Pancreas (tissue), 10 donors: ENCODE measurements around the gene GAMT. TPM values are rescaled to one million over a fixed set of nuclear protein-coding genes. Genes with fewer than 3 reads are reported as not detected.

Experiments
- ATAC-seq, 4 donors: fragments of 200-7000 bp; cut with Tn5 transposase; one replicate each; pipeline versions ENCODE4 v1.8.0 to v1.9.1; 2020; ENCODE audit warnings: mild to moderate bottlenecking in 4 of 4, moderate library complexity in 4 of 4
- DNase-seq, 6 donors: peaks; one replicate each; pipeline ENCODE4 v3.0.0-alpha.2; 2020
- FAIRE-seq: peaks from 2 replicates; lab custom pipeline; 2012; peaks lifted over from hg19 to GRCh38; lab: Jason Lieb, UNC
- H3K27ac ChIP-seq, 4 donors: fragments of 200-600 bp; sonication (generic); 1 replicate in 3 of 4; 2 replicates in 1 of 4; pipeline versions ENCODE4 v1.5.0 to v1.8.0; 2020
- H3K27me3 ChIP-seq, 4 donors: fragments of 200-600 bp; one replicate each; pipeline ENCODE4 v1.8.0; 2021
- H3K36me3 ChIP-seq, 3 donors: fragments of 200-600 bp; sonication (generic) in 1 of 3; one replicate each; pipeline versions ENCODE4 v1.5.0 to v1.8.0; 2020 to 2021
- H3K4me1 ChIP-seq, 3 donors: fragments of 200-600 bp; one replicate each; pipeline ENCODE4 v1.8.0; 2021
- H3K4me3 ChIP-seq, 4 donors: fragments of 200-600 bp; sonication (generic) in 2 of 4; one replicate each; pipeline versions ENCODE4 v1.5.0 to v1.8.0; 2020 to 2021
- H3K9me3 ChIP-seq, 4 donors: fragments of 200-600 bp; one replicate each; pipeline ENCODE4 v1.8.0; 2021
- CTCF ChIP-seq, 4 donors: fragments of 200-600 bp; sonication (generic) in 3 of 4; IDR thresholded peaks; one replicate each; pipeline versions ENCODE4 v1.5.0 to v1.8.0; 2021; ENCODE audit warnings: antibody characterized with exemption in 4 of 4
- WGBS, 2 donors: extraction: QIAGEN DNeasy Blood & Tissue Kit; methylation state at CpG; one replicate each; pipeline ENCODE4 v1.1.7; 2013; 5-methylcytosine and 5-hydroxymethylcytosine counted together
- intact Hi-C, 3 donors: fragments of 100-400 bp; cut with DNase I; formaldehyde crosslinking; loops; one replicate each; pipeline versions ENCODE4 v1.11.1 to v1.14.2; 2022
- polyA plus RNA-seq, 2 donors: library from polyadenylated mRNA; stranded (reverse); fragments of 200-250 nt; gene quantifications; one replicate each; pipeline ENCODE4 v1.2.3, GENCODE V29; 2013
- total RNA-seq, 6 donors: library from RNA; stranded (reverse); fragmentation: NEBNext Ultra II Directional in 4 of 6; extraction: Animal tissue kit (Norgen Biotek cat#: 25700) in 4 of 6; gene quantifications; one replicate each; pipeline versions ENCODE4 v1.2.1 to v1.2.4, GENCODE V29; 2021 to 2023
- donor health status: healthy with polysubstance abuse.
- donor health status: DM: no; HTN: no; CAD: no; lungs with moderate emphysema.
- donor health status: DM: no; HTN: no; CAD: no.
- donor health status: control.
- donor health status: control.
- donor health status: Bipolar disorder and iron deficiency.
- donor health status: DM: yes; HTN: yes; CAD: no.
- donor health status: DM: no; HTN: no; CAD: no.
- donor health status: DM: no; HTN: no; CAD: no.
- donor health status: DM: yes; HTN: yes; CAD: no.

The GAMT gene
- total and polyA plus RNA-seq, 8 donors, result 46.2 to 200 (median 66.0) TPM

- H3K9me3 ChIP-seq, result no peaks in the 10 kb centered on the region
- H3K4me1 ChIP-seq, result peaks cover 3 to 13% (median 10%) of the 10 kb centered on the region in 3 donors
- H3K27ac ChIP-seq, result peak overlapping the region; percentile 57 to 77 (median 66)
- H3K4me3 ChIP-seq, result peak overlapping the region; percentile 47 to 96 (median 85)
- no peaks in the 10 kb centered on the region for H3K27me3 ChIP-seq
- DNase-seq, result peak; percentile 76 to 91 (median 80)
- TF ChIP-seq CTCF (IDR thresholded peaks at IDR 0.05), result no peak
- H3K36me3 ChIP-seq, result no peaks in the 10 kb centered on the region
- WGBS, 2 donors, result 4 to 5% methylated on average over 36 of the region's 36 CpGs
- peak; percentile 53 to 68 (median 66) for ATAC-seq
- FAIRE-seq, result no peak
- intact Hi-C loops, result no loop called here
These were observed 833 bp downstream of the GAMT start for GRCh38 chr19:1400281-1401137.

DNA sequence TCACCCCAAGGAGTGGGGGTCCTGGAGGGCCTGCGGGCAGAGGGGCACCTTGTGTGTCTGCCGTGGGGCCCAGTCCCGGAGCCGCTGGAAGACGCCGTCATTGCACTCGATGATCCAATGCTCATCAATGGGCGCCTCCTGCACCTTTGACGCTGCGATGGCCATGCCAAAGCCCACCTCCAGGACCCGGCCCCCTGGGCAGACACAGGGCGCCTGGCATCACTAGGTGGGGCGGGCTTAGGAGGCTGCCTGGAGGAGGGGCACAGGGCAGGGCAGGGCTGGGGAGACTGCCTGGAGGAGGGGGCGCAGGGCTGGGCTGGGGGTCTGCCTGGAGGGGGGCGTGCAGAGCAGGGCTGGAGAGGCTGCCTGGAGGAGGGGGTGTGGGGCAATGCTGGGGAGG lies 1.6 kb downstream of the GAMT start:
- whole genome bisulfite sequencing, 2 donors, result 65 to 85% methylated on average over 15 of the region's 15 CpGs
- Histone ChIP-seq H3K4me1 (peaks cover 11 to 21% (median 18%) of the 10 kb centered on the region in 3 donors), H3K27ac (no peak overlapping the region), H3K9me3 (no peaks in the 10 kb centered on the region), H3K4me3 (peak overlapping the region in 1 of 4 donors; percentile 96), H3K27me3 (no peaks in the 10 kb centered on the region), H3K36me3 (no peaks in the 10 kb centered on the region)
- no peak for FAIRE-seq
- DNase-seq, result peak in 2 of 6 donors; percentile 63 to 86
- no peak for TF ChIP-seq CTCF (IDR thresholded peaks at IDR 0.05)
- no peak for ATAC-seq
- intact Hi-C loops, result no loop called here

DNA sequence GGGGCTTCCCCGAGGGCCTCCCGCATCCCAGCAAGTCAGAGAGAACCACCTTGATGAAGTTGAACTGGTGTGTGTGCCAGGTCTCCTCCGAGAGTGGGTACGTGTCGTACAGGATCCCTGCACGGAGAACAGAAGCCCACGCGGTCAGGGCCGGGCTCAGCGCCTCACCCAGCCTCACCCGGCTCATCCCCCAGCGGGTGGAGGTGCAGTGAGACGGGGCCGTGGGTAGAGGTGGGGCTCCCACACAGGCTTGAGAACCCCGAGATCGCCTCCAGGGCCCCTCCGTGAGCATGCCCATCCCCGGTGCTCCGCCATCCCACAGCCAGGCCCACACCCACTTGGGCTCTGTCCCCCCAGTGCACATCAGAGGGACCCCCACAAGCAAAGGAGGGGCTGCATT lies 2.3 kb downstream of the GAMT start:
- 85 to 93% methylated on average over 19 of the region's 19 CpGs for WGBS, 2 donors
- no peak for FAIRE-seq
- no peak for ATAC-seq

GRCh38 chr19:1397838-1398237 lies 3.5 kb downstream of the GAMT start:
- Histone ChIP-seq H3K27me3 (no peaks in the 10 kb centered on the region), H3K4me3 (no peak overlapping the region), H3K4me1 (peaks cover 12 to 23% (median 19%) of the 10 kb centered on the region in 3 donors), H3K9me3 (no peaks in the 10 kb centered on the region), H3K36me3 (peaks cover 0 to 4% (median 0%) of the 10 kb centered on the region in 3 donors), H3K27ac (no peak overlapping the region)
- no peak for ATAC-seq
- no peak for FAIRE-seq
- intact Hi-C loops, result no loop called here
- no peak for TF ChIP-seq CTCF (IDR thresholded peaks at IDR 0.05)
- DNase-seq, result no peak
- 94 to 95% methylated on average over 9 of the region's 9 CpGs for WGBS, 2 donors

More for the DNA sequence above, 2.3 kb downstream of the GAMT start:
- no peak for TF ChIP-seq CTCF (IDR thresholded peaks at IDR 0.05)
- H3K4me1 ChIP-seq, result peaks cover 12 to 23% (median 19%) of the 10 kb centered on the region in 3 donors
- H3K4me3 ChIP-seq, result no peak overlapping the region
- H3K36me3 ChIP-seq, result no peaks in the 10 kb centered on the region
- H3K27me3 ChIP-seq, result no peaks in the 10 kb centered on the region
- intact Hi-C loops, result no loop called here
- no peak overlapping the region for H3K27ac ChIP-seq
- H3K9me3 ChIP-seq, result no peaks in the 10 kb centered on the region
- no peak for DNase-seq
